Fibroblast of peridontal ligament (primary cell): Measurements from ENCODE around the gene LGI4.

ENCODE experiments used
- DNase-seq: peaks from one replicate; pipeline ENCODE4 v3.0.0-alpha.2; 2010; ENCODE audit errors: extremely low read depth

The LGI4 gene

GRCh38 chr19:35123573-35123972 is 11.3 kb downstream of the LGI4 start:
- peak; percentile 61 for DNase-seq

- no peak for DNase-seq
Measured at GRCh38 chr19:35122687-35123551, 11.9 kb downstream of the LGI4 start.

- DNase-seq = peak; percentile 18
Measured at GRCh38 chr19:35120898-35121297, 14.0 kb downstream of the LGI4 start.

- DNase-seq = peak; percentile 91
Measured at GRCh38 chr19:35120492-35120891, 14.4 kb downstream of the LGI4 start.

GRCh38 chr19:35119578-35120155 is 15.2 kb downstream of the LGI4 start:
- DNase-seq = no peak

- DNase-seq = no peak
Measured at GRCh38 chr19:35119091-35119490, 15.8 kb downstream of the LGI4 start.

- DNase-seq = no peak
Measured at GRCh38 chr19:35118268-35119020, 16.4 kb downstream of the LGI4 start.

GRCh38 chr19:35117799-35118198 is 17.1 kb downstream of the LGI4 start:
- DNase-seq = no peak

- DNase-seq = no peak
Measured at GRCh38 chr19:35117116-35117515, 17.7 kb downstream of the LGI4 start.

GRCh38 chr19:35116072-35116801 is 18.6 kb downstream of the LGI4 start:
- no peak for DNase-seq

GRCh38 chr19:35115177-35115951 is 19.5 kb downstream of the LGI4 start, which contains the start of gene FXYD3:
Gene FXYD3, plus strand, starts transcription at chr19:35115823. Its CDS starts 3,554 bp downstream, at chr19:35119377.
- no peak for DNase-seq

GRCh38 chr19:35114353-35115176 is 20.3 kb downstream of the LGI4 start:
- DNase-seq = peak; percentile 59

- no peak for DNase-seq
Measured at GRCh38 chr19:35112995-35113688, 21.7 kb downstream of the LGI4 start.

GRCh38 chr19:35110974-35111373 is 23.9 kb downstream of the LGI4 start:
- DNase-seq = no peak

- no peak for DNase-seq
Measured at GRCh38 chr19:35109395-35110112, 25.3 kb downstream of the LGI4 start.

GRCh38 chr19:35108730-35109129 is 26.1 kb downstream of the LGI4 start:
- DNase-seq = no peak

GRCh38 chr19:35107545-35107944 is 27.3 kb downstream of the LGI4 start:
- DNase-seq = peak; percentile 26

- DNase-seq = no peak
Measured at GRCh38 chr19:35106898-35107541, 27.8 kb downstream of the LGI4 start.

- no peak for DNase-seq
Measured at GRCh38 chr19:35106291-35106583, 28.6 kb downstream of the LGI4 start.
